Measurements from ENCODE around the gene HSD3B2.

HSD3B2 gene

DNA sequence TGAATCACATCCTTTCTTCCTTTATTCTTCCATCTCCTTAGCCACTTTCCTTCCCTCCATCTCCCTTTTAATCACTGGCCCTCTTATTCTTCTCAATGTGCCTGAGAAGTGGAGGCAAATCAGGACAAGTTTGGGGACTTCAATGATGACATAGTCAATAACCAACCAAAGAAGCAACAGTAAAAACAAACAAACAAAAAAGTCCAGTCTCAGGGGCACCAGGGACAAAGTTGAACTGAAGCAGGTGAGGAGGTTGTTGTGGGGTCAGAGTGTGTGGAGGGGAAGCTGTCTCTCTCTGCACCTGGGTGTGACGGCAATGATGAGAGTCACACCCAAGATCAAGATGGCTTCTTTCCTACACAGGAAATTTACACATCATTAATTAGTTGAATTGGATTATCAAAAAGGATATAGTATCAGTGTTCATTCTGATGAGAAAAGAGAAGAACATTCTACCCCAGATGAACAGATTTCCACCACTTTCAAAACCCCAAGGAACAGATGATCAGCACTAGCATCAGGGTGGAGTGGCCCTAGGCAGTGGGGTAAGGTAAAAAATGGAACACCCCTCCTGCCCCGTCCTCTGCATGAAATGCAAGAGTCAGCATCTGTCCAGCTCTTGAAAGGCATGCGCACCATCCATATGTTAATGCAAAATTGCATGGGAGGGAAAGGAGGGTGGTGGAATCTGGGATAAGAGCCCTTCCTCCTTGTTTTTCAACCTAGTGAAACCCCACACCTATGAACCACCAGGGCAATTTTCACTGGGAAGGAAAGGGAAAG is 32.6 kb downstream of the HSD3B2 start:
- Histone ChIP-seq H2BK15ac (ENCODE audit: low read depth, poor library complexity, severe bottlenecking) (no peak overlapping the region), H4K91ac (ENCODE audit: low read length) (no peak overlapping the region), H2BK5ac (ENCODE audit: low read depth, low read length, poor library complexity, severe bottlenecking) (no peak overlapping the region), H3K14ac (ENCODE audit: low read length in 2 of 2) (no peak overlapping the region), H2AK5ac (ENCODE audit: low read length, severe bottlenecking) (no peak overlapping the region), H3K36me3 (ENCODE audit: control insufficient read depth in 1 of 2, insufficient read depth in 2 of 2, low read depth in 1 of 2, low read length in 2 of 2) (no peaks in the 10 kb centered on the region), H3K23ac (ENCODE audit: low read length in 2 of 2) (no peak overlapping the region), H3K9ac (ENCODE audit: low read length) (no peak overlapping the region), H3K27ac (ENCODE audit: low read length, poor library complexity, severe bottlenecking) (no peak overlapping the region), H3K79me1 (replicated peaks; ENCODE audit: low read length, poor library complexity, severe bottlenecking) (no peaks in the 10 kb centered on the region), H3K9me3 (ENCODE audit: control insufficient read depth, low read length) (no peaks in the 10 kb centered on the region), H3K18ac (ENCODE audit: low read depth in 1 of 2, low read length in 2 of 2) (no peak overlapping the region), H3K27me3 (ENCODE audit: control insufficient read depth in 1 of 2, insufficient read depth in 1 of 2, low read length in 2 of 2) (peaks cover 0 to 72% of the 10 kb centered on the region in 2 experiments), H4K8ac (ENCODE audit: low read length) (no peak overlapping the region), H3K4me3 (ENCODE audit: insufficient read depth in 1 of 2, low read depth in 1 of 2, low read length in 2 of 2) (no peak overlapping the region), H2BK12ac (ENCODE audit: low read length in 2 of 2) (no peak overlapping the region), H3K4me1 (ENCODE audit: control insufficient read depth, insufficient read depth, low read depth, low read length) (no peaks in the 10 kb centered on the region), H2AFZ (ENCODE audit: low read depth, low read length) (no peak overlapping the region), H3K4ac (ENCODE audit: low read depth in 1 of 2, low read length in 2 of 2) (no peak overlapping the region), H2BK120ac (ENCODE audit: low read depth, low read length) (no peak overlapping the region), H3K4me2 (ENCODE audit: low read length, poor library complexity, severe bottlenecking) (no peak overlapping the region)
- WGBS, result 82% methylated on average over 2 of the region's 3 CpGs
- DNase-seq, result no peak

DNA sequence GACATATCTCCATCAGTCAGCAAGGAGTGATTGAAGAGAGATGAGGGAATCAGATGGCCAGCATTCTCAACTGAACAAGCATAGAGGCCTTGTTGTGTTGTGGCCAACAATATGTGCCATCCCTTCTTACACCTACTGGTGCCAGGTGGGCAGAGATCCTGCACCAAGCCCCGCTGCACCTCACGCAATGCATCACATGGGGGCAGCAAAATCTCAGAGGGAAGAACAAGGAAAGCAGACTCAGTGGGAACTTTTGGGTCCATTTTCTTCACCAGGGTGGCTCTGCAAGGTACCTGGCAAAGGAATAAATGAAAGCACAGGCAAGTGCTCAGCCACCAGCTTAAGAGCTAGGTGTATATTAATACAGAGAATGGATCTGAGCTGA is 33.2 kb downstream of the HSD3B2 start:
- Histone ChIP-seq H3K79me1 (replicated peaks; ENCODE audit: low read length, poor library complexity, severe bottlenecking) (no peaks in the 10 kb centered on the region), H4K91ac (ENCODE audit: low read length) (no peak overlapping the region), H3K4me2 (ENCODE audit: low read length, poor library complexity, severe bottlenecking) (no peak overlapping the region), H3K18ac (ENCODE audit: low read depth in 1 of 2, low read length in 2 of 2) (no peak overlapping the region), H2AFZ (ENCODE audit: low read depth, low read length) (no peak overlapping the region), H3K4me3 (ENCODE audit: insufficient read depth in 1 of 2, low read depth in 1 of 2, low read length in 2 of 2) (no peak overlapping the region), H2BK5ac (ENCODE audit: low read depth, low read length, poor library complexity, severe bottlenecking) (no peak overlapping the region), H3K23ac (ENCODE audit: low read length in 2 of 2) (no peak overlapping the region), H3K14ac (ENCODE audit: low read length in 2 of 2) (no peak overlapping the region), H2AK5ac (ENCODE audit: low read length, severe bottlenecking) (no peak overlapping the region), H2BK15ac (ENCODE audit: low read depth, poor library complexity, severe bottlenecking) (no peak overlapping the region), H3K9me3 (ENCODE audit: control insufficient read depth, low read length) (no peaks in the 10 kb centered on the region), H3K9ac (ENCODE audit: low read length) (no peak overlapping the region), H4K8ac (ENCODE audit: low read length) (no peak overlapping the region), H3K4ac (ENCODE audit: low read depth in 1 of 2, low read length in 2 of 2) (no peak overlapping the region), H3K4me1 (ENCODE audit: control insufficient read depth, insufficient read depth, low read depth, low read length) (no peaks in the 10 kb centered on the region), H2BK120ac (ENCODE audit: low read depth, low read length) (no peak overlapping the region), H3K27ac (ENCODE audit: low read length, poor library complexity, severe bottlenecking) (no peak overlapping the region), H3K36me3 (ENCODE audit: control insufficient read depth in 1 of 2, insufficient read depth in 2 of 2, low read depth in 1 of 2, low read length in 2 of 2) (no peaks in the 10 kb centered on the region), H3K27me3 (ENCODE audit: control insufficient read depth in 1 of 2, insufficient read depth in 1 of 2, low read length in 2 of 2) (peaks cover 0 to 66% of the 10 kb centered on the region in 2 experiments), H2BK12ac (ENCODE audit: low read length in 2 of 2) (no peak overlapping the region)
- no peak for DNase-seq
- WGBS, result 43% methylated on average over 2 of the region's 2 CpGs

DNA sequence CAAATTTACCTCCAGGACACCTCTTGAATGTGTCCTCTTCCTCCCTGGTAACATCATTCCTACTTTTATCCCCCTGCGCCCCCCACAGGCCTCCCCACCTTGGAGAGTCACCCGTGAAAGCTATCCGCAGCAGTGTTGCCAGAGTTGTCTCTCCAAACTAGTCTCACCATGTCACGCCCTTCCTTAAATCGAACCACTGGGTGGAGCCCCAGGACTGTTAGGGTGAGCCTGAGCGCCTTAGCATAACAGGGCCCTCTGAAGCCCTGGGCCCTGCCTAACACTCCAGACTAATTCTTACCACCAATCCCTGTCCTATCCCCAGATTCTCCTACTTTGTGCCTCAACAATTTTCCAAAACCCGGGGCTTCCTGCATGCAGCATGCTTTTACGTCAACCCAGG is 35.0 kb downstream of the HSD3B2 start:
- Histone ChIP-seq H3K14ac (ENCODE audit: low read length in 2 of 2) (no peak overlapping the region), H3K9ac (ENCODE audit: low read length) (no peak overlapping the region), H2BK120ac (ENCODE audit: low read depth, low read length) (no peak overlapping the region), H2BK12ac (ENCODE audit: low read length in 2 of 2) (no peak overlapping the region), H2AK5ac (ENCODE audit: low read length, severe bottlenecking) (no peak overlapping the region), H3K18ac (ENCODE audit: low read depth in 1 of 2, low read length in 2 of 2) (no peak overlapping the region), H3K9me3 (ENCODE audit: control insufficient read depth, low read length) (no peaks in the 10 kb centered on the region), H3K4me3 (ENCODE audit: insufficient read depth in 1 of 2, low read depth in 1 of 2, low read length in 2 of 2) (no peak overlapping the region), H2BK15ac (ENCODE audit: low read depth, poor library complexity, severe bottlenecking) (no peak overlapping the region), H3K4ac (ENCODE audit: low read depth in 1 of 2, low read length in 2 of 2) (no peak overlapping the region), H3K27ac (ENCODE audit: low read length, poor library complexity, severe bottlenecking) (no peak overlapping the region), H3K23ac (ENCODE audit: low read length in 2 of 2) (no peak overlapping the region), H4K8ac (ENCODE audit: low read length) (no peak overlapping the region), H2AFZ (ENCODE audit: low read depth, low read length) (no peak overlapping the region), H3K36me3 (ENCODE audit: control insufficient read depth in 1 of 2, insufficient read depth in 2 of 2, low read depth in 1 of 2, low read length in 2 of 2) (no peaks in the 10 kb centered on the region), H3K4me2 (ENCODE audit: low read length, poor library complexity, severe bottlenecking) (no peak overlapping the region), H3K79me1 (replicated peaks; ENCODE audit: low read length, poor library complexity, severe bottlenecking) (no peaks in the 10 kb centered on the region), H3K4me1 (ENCODE audit: control insufficient read depth, insufficient read depth, low read depth, low read length) (no peaks in the 10 kb centered on the region), H4K91ac (ENCODE audit: low read length) (no peak overlapping the region), H2BK5ac (ENCODE audit: low read depth, low read length, poor library complexity, severe bottlenecking) (no peak overlapping the region), H3K27me3 (ENCODE audit: control insufficient read depth in 1 of 2, insufficient read depth in 1 of 2, low read length in 2 of 2) (peaks cover 0 to 57% of the 10 kb centered on the region in 2 experiments)
- DNase-seq, result no peak
- WGBS, result 50% methylated on average over 8 of the region's 8 CpGs

GRCh38 chr1:119451158-119451557 is 36.2 kb downstream of the HSD3B2 start:
- H2BK120ac ChIP-seq (ENCODE audit: low read depth, low read length), result no peak overlapping the region
- no peak overlapping the region for H3K4ac ChIP-seq (ENCODE audit: low read depth in 1 of 2, low read length in 2 of 2)
- H3K79me1 ChIP-seq (replicated peaks; ENCODE audit: low read length, poor library complexity, severe bottlenecking), result no peaks in the 10 kb centered on the region
- no peak overlapping the region for H3K23ac ChIP-seq (ENCODE audit: low read length in 2 of 2)
- H3K27ac ChIP-seq (ENCODE audit: low read length, poor library complexity, severe bottlenecking), result no peak overlapping the region
- peaks cover 0 to 46% of the 10 kb centered on the region in 2 experiments for H3K27me3 ChIP-seq (ENCODE audit: control insufficient read depth in 1 of 2, insufficient read depth in 1 of 2, low read length in 2 of 2)
- no peak overlapping the region for H2BK5ac ChIP-seq (ENCODE audit: low read depth, low read length, poor library complexity, severe bottlenecking)
- H3K14ac ChIP-seq (ENCODE audit: low read length in 2 of 2), result no peak overlapping the region
- H2BK12ac ChIP-seq (ENCODE audit: low read length in 2 of 2), result no peak overlapping the region
- H3K9ac ChIP-seq (ENCODE audit: low read length), result no peak overlapping the region
- H3K9me3 ChIP-seq (ENCODE audit: control insufficient read depth, low read length), result no peaks in the 10 kb centered on the region
- no peak overlapping the region for H3K4me3 ChIP-seq (ENCODE audit: insufficient read depth in 1 of 2, low read depth in 1 of 2, low read length in 2 of 2)
- no peak overlapping the region for H4K8ac ChIP-seq (ENCODE audit: low read length)
- H3K18ac ChIP-seq (ENCODE audit: low read depth in 1 of 2, low read length in 2 of 2), result no peak overlapping the region
- no peak overlapping the region for H2AFZ ChIP-seq (ENCODE audit: low read depth, low read length)
- no peak overlapping the region for H4K91ac ChIP-seq (ENCODE audit: low read length)
- H2AK5ac ChIP-seq (ENCODE audit: low read length, severe bottlenecking), result no peak overlapping the region
- 89% methylated on average over 6 of the region's 6 CpGs for WGBS
- DNase-seq, result no peak
- H3K4me1 ChIP-seq (ENCODE audit: control insufficient read depth, insufficient read depth, low read depth, low read length), result no peaks in the 10 kb centered on the region
- H3K36me3 ChIP-seq (ENCODE audit: control insufficient read depth in 1 of 2, insufficient read depth in 2 of 2, low read depth in 1 of 2, low read length in 2 of 2), result no peaks in the 10 kb centered on the region
- no peak overlapping the region for H2BK15ac ChIP-seq (ENCODE audit: low read depth, poor library complexity, severe bottlenecking)
- H3K4me2 ChIP-seq (ENCODE audit: low read length, poor library complexity, severe bottlenecking), result no peak overlapping the region

Measured in mesenchymal stem cell (in vitro differentiated cells and primary cell).